HG03342 (cell line): ENCODE results near the gene RBM8A.

Experiments used
- ATAC-seq: cut with Tn5 transposase; IDR thresholded peaks from one replicate; pipeline ENCODE4 v1.9.1; 2021; ENCODE audit warnings: mild to moderate bottlenecking, moderate library complexity; ENCODE audit not compliant: unreplicated experiment

The RBM8A gene

DNA sequence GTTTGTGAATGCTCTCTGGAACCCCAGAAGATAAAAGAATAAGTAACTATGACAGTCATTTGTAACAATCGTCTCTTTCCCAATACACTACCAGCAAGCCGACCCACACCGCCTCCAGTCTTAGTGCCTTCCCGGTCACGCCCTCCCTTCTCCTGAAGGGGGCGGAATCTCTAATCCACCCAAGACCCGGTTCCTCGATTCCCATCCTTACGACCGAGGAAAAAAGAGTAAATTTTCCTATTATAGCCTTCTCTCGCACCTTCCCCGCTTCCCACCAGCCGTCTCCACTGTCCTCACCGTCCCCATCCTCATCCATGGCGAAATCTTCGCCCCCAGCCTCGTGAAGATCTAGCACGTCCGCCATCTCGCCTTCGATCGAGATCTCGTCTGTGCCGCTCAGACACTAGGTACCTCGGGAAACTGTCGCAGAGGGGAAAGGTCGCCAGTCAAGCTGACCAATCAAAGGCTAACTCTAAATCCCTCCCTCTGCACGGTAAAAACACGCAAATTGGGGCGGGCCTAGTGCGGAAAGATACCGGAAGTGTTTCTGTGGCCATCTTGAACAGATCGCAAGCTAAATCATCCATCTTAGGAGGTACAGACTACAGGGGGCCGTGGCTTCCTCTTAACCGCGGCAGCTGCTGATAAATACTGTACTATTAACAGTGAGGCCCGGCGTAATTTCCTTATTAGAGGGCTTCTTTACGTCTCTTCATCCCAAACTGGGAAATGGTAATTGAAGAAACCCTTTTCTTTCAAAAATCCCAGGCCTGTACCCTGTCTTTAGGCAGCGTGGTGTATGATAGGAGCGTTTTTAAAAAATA is at the start of gene RBM8A:
Gene RBM8A, minus strand, starts transcription at position 422 of the 824 bp plus-strand sequence. Its CDS starts 58 bp downstream, at position 364.
- peak; percentile 93 for ATAC-seq

DNA sequence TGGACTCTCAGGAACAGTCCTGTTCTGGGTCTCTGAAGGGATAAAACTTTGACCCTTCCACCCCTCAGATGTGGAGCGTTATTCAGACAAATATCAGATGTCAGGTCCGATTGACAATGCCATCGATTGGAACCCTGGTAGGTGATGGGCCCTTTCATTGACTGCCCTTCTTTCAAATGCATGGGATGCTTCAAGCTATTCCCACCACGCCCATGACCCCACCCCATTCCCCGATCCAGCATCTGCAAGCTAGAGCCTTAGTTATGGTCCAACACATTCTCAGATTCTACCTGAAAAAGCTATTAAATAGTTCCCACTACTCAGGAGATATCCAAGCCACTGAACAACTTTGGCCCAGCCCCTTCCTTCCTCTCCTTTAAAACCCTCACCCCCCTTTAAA is 49.7 kb upstream of the RBM8A start:
- no peak for ATAC-seq

DNA sequence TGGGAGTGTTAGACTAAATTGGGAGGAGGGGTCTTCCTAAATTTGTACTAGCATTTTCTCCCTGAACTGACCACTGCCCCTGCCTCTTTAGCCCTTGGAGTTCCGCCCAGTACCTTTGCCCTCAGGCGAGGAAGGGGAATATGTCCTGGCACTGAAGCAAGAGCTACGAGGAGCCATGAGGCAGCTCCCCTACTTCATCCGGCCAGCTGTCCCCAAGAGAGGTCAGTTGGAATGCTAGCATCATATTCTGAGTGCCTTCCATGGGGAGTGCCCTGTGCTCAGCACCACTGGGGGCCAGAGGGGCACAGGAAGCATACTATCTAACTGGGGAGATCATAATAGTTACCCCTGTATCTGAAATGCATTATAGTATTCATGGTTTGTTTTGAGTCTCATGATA is 47.9 kb upstream of the RBM8A start:
- no peak for ATAC-seq

- no peak for ATAC-seq
These were observed 47.4 kb upstream of the RBM8A start for GRCh38 chr1:145974721-145975120.

- no peak for ATAC-seq
These were observed 45.3 kb upstream of the RBM8A start for GRCh38 chr1:145972580-145972979.

DNA sequence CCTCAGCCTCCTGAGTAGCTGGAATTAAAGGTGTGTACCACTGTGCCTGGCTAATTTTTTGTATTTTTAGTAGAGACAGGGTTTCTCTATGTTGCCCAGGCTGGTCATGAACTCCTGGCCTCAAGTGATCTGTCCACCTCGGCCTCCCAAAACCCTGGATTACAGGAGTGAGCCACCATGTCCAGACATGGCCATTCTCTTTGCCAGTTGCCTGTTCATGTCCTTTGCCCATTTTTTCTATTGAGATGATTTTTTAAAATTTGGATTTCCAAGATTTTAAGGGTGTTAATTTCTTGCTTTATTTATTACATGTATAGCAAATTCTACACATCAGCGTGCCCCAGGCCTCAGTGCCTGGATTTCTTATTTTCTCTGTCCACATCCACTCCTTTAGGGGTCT is 40.0 kb upstream of the RBM8A start:
- no peak for ATAC-seq

GRCh38 chr1:145965119-145965744 is 37.9 kb upstream of the RBM8A start:
- no peak for ATAC-seq

DNA sequence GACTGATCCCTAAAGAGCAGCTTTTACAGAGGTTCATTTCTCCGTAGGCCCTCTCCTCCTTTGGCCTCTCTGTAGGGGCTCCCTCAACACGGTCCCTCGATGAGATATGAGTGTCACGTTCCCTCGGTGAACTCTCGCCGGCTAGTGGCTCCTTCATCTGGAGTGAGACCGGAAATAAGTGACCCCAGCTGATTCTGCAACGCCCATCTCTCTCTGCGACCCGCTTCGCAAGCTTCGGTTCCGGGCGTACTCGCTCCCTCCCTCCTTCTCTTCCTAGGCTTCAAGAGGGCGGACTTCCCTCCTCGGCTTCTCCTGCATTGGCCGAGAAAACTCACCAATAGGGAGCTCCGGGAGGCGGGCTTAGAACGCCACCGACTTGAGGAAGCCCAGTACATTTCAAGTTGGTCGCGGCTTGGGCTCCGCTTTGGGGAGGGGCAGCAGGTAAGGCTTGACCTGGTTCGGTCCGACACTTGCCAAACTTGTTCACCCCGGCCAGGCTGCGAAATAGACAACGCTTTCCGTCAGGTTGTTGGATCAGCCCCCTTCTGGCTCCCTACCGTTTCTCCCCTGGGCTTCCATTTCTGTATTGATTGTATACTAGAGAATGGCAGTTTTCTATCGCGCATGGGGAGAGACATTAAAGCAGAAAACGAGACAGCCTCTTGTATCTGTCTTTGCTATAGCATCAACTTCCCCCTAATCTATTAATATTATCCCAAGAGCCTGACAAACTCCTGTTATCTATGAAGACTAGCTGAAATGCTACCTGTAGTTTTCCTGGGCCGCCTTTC is 37.2 kb upstream of the RBM8A start, which contains the start of the genes ANKRD34A and POLR3GL:
Gene ANKRD34A, minus strand, starts transcription at position 248 of the 791 bp plus-strand sequence. CDS start 2,816 bp downstream, outside the sequence.
Gene POLR3GL, plus strand, starts transcription at position 363 of the 791 bp plus-strand sequence. CDS start 10,176 bp downstream, outside the sequence.
- peak; percentile 93 for ATAC-seq

GRCh38 chr1:145963265-145964019 is 36.2 kb upstream of the RBM8A start:
- no peak for ATAC-seq

DNA sequence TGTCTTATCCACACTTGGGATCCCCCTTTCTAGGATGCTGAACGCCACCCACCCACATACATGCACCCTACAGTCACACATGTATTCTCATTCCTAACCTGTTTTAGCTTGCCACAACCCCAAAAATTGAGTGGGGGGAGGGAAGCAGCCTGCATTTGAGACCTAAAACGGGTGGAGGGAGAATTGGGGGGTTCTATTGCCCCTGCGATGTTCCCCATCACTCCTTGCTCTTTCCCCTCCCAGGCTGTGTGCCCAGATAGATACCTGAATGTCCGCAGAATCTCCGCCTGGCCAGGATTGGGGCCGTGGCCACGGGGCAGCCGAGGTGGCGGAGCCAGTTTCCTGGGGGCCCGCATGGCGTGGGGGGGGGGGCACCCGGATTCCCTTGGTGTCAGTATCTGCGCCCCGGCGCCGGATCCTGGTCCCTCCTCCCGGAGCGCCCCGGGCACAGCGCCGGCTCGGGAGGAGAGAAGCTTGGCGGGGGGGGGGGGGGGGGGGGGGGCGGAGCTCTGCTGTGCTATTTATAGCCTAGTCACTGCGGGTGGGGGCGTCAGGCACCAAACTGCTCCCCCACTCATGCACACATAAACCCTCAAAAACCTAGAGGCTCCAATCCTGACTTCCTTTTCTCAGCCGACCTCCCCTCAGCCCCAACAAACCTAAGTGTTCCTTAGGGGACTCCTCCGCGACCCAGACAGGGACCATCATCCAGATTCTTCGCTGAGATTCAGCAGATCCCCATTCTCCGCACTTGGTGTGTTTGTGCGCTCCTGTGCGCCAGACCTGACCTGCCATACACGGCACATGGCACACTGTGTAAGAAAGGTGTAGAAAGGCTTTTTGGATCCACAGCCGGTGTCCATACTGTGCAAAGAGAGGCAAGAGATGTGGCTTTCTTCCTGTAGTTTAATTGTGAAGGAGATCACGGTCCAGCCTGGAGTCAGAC is 35.1 kb upstream of the RBM8A start:
- no peak for ATAC-seq

DNA sequence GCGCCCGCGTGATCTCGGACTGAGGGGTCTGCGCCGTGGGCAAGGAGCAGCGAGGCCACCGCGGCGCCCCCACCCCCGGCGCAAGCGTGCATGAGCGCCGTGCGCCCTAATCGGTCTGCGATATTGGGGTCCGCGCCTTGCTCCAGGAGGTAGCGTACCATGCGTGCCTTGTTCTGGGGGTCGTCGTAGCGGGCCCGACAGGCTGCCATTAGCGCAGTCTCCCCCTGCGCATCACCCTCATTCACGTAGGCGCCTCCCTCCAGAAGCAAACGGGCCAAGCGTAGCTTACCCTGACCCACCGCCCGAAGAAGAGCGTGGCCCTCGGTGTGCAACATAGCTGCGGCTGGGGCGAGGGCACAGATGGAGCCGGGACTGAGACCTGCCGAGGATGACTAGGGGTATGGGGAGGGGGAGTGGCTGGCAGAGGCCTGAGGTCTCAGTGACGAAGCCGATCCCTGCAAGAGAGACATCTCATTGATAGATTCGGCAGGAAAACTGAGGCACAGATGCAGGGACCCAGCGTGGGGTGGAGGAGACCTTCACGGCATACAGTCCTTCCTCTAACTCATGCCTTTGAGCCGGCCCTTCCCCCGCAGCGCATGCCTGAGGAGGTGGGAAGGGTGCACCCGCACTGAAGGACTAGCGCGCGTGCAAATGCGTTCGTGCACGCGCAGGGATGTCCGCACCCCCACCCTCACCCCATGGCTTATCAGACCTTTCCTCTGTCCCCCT is 34.3 kb upstream of the RBM8A start:
- no peak for ATAC-seq

DNA sequence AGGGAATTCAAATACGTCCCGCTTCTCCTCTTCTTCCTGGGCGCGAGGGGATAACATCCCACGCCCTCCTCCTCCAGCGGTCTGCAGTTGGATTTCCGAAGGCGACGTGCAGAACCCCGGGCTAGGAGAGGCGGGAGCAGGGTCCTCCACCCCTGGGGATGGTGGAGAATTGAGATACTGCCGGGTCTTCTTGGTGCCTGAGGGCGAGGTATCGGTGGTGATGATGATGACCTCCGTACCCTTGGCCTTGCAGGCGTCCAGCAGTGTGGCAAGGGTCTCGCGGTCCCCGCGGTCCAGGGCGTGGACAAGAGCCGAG is 33.8 kb upstream of the RBM8A start:
- no peak for ATAC-seq

DNA sequence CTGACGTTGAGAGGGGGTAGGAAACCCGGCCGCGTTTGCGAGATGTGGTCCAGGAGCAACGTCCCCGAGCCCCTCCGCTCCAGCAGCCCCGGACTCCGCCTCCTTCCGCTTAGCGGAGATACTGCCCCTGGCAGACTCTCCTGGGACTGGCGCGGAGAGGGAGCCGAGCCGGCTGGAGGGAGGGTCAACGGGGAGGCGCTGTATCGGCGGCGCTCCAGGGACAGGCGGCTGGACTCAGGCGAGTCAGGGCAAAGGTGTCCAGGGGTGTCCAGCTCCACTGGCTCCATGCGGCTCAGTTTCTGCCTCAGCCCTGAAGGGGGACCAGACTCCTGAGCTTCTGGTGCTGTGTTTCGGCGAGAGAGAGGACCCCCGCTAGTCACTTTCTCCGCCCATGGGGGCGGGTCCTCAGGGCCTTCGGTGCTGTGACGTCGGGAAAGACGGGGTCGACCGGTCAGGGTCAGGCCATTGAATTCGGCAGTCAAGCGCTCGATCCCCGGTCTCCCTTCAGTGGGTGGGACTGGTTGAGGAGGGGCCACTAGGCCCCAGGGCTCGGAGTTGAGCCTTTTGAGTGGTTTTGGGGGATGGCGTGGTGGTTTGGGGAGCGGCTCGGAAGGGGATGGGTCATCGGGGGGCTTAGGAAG is 33.3 kb upstream of the RBM8A start:
- no peak for ATAC-seq

GRCh38 chr1:145959957-145960467 is 32.7 kb upstream of the RBM8A start:
- ATAC-seq = no peak

DNA sequence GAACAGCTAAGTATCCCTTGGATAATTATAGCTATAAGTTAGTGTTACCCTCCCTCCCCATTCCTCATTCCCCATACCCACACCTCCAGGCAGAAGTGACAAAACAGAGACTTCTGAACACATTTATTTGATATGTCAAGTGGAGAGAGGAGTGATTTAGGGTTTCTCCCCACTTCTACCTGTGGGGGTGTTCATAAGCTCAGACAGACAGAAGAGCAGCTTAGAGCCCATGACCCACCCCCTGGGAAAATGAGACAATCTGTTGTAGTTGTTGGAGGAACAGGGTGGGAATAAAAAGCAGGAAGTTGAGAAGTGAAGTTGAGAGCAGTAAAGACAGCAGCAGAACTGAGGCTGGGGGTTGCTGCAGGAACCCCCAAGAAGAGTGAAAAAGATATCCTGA is 32.0 kb upstream of the RBM8A start:
- ATAC-seq = no peak

GRCh38 chr1:145958734-145959133 is 31.4 kb upstream of the RBM8A start:
- no peak for ATAC-seq

- peak; percentile 89 for ATAC-seq
These were observed 30.4 kb upstream of the RBM8A start, which contains the start of gene LIX1L for GRCh38 chr1:145957443-145958319. Gene LIX1L, minus strand, starts transcription at chr1:145958017. Its CDS starts 90 bp downstream, at chr1:145957927.
